ENCODE data around the gene PSMB2.

Gene PSMB2

DNA sequence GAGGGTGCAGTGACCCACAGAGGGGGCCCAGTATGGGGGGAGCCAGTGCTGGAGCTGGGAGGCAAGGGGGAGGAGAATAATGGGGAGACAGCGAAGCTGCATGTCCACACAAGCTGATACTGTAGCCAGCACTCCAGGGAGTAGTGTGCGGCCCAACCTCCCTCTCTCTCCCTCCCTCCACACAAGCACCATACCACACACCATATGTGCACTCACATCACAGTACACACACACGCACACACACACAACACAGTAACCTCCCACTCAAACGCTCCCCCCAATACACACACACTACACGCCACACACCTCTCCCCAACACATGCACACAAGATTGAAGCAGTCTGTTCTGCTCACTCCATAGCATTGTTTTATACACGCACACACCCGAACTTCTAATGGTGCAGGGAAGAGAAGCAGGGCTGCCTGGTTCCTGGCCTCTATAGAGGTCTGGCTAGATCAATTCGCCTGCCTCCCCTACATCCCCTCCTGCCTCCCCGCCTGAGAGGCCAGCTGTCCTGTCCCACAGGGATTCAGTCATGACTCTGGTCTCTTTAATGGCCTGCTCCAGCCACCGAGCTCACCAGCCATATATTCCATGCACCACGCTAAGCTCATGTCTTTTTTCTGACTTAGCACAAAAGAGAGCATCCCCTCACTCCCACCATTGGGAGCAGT, 79.9 kb downstream of the PSMB2 start:
- no peaks in the 10 kb centered on the region for H3K27me3 ChIP-seq (ENCODE audit: control insufficient read depth, insufficient read depth, low read length)
- no peak overlapping the region for H3K4me3 ChIP-seq (ENCODE audit: low read depth, low read length)
- H3K36me3 ChIP-seq (ENCODE audit: control insufficient read depth, insufficient read depth, low read length), result peaks cover 57% of the 10 kb centered on the region
- H3K27ac ChIP-seq (ENCODE audit: low read depth, low read length), result no peak overlapping the region
- H3K9ac ChIP-seq (ENCODE audit: low read depth, low read length), result no peak overlapping the region
- no peaks in the 10 kb centered on the region for H3K9me3 ChIP-seq (ENCODE audit: control insufficient read depth, insufficient read depth, low read length)
- H3K4me1 ChIP-seq (ENCODE audit: control insufficient read depth, insufficient read depth, low read length), result peaks cover 10% of the 10 kb centered on the region

DNA sequence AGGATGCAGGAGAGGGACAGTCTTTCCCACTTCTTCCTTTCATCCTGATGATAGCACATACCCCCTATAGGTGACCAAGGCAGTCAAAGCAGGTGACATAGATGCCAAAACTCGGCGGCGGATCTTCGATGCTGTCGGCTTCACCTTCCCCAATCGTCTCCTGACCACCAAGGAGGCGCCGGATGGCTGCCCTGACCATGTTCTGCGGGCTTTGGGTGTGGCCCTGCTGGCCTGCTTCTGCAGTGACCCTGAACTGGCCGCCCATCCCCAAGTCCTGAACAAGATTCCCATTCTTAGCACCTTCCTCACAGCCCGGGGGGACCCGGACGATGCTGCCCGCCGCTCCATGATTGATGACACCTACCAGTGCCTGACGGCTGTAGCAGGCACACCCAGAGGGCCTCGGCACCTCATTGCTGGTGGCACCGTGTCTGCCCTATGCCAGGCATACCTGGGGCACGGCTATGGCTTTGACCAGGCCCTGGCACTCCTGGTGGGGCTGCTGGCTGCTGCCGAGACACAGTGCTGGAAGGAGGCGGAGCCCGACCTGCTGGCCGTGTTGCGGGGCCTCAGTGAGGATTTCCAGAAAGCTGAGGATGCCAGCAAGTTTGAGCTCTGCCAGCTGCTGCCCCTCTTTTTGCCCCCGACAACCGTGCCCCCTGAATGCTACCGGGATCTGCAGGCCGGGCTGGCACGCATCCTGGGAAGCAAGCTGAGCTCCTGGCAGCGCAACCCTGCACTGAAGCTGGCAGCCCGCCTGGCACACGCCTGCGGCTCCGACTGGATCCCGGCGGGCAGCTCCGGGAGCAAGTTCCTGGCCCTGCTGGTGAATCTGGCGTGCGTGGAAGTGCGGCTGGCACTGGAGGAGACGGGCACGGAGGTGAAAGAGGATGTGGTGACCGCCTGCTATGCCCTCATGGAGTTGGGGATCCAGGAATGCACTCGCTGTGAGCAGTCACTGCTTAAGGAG, 80.8 kb downstream of the PSMB2 start:
- peaks cover 53% of the 10 kb centered on the region for H3K36me3 ChIP-seq (ENCODE audit: control insufficient read depth, insufficient read depth, low read length)
- H3K9ac ChIP-seq (ENCODE audit: low read depth, low read length), result no peak overlapping the region
- no peak overlapping the region for H3K4me3 ChIP-seq (ENCODE audit: low read depth, low read length)
- peaks cover 19% of the 10 kb centered on the region for H3K4me1 ChIP-seq (ENCODE audit: control insufficient read depth, insufficient read depth, low read length)
- no peaks in the 10 kb centered on the region for H3K27me3 ChIP-seq (ENCODE audit: control insufficient read depth, insufficient read depth, low read length)
- H3K9me3 ChIP-seq (ENCODE audit: control insufficient read depth, insufficient read depth, low read length), result no peaks in the 10 kb centered on the region
- H3K27ac ChIP-seq (ENCODE audit: low read depth, low read length), result no peak overlapping the region

DNA sequence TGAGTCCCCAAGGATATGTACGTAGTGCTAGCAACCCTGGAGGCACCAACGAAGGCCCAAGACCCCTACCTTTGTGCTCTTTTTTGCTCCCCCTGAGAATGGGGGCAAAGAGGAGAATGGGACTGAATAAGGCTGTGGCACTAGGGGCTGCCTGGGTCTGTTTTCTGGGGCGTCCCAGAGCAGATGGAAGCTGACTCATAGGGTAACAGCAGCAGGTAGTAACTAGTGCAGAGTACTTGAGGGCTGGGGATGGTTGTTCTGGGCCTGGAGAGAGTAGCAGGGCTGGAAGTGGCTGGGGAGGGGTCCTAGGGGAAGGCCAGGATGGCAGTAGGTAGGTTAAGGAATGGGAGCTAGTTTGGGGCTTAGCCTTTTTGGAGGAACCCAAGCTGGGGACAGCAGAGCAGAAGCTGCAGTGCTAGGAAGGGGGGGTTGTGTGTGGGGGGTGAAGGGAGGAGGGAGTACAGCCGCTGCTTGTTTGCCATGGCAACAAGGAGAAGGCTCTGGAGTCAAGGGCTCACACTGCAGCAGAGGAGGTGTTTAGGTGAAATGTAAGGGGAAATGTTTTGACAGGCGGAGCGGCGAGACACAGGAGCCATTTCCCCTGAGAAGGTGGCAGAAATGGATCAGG, 81.9 kb downstream of the PSMB2 start:
- Histone ChIP-seq H3K9me3 (ENCODE audit: control insufficient read depth, insufficient read depth, low read length) (no peaks in the 10 kb centered on the region), H3K27me3 (ENCODE audit: control insufficient read depth, insufficient read depth, low read length) (no peaks in the 10 kb centered on the region), H3K36me3 (ENCODE audit: control insufficient read depth, insufficient read depth, low read length) (peaks cover 46% of the 10 kb centered on the region), H3K4me3 (ENCODE audit: low read depth, low read length) (no peak overlapping the region), H3K9ac (ENCODE audit: low read depth, low read length) (no peak overlapping the region), H3K4me1 (ENCODE audit: control insufficient read depth, insufficient read depth, low read length) (peaks cover 27% of the 10 kb centered on the region), H3K27ac (ENCODE audit: low read depth, low read length) (no peak overlapping the region)

GRCh38 chr1:35558374-35559316, 82.7 kb downstream of the PSMB2 start:
- Histone ChIP-seq H3K27me3 (ENCODE audit: control insufficient read depth, insufficient read depth, low read length) (no peaks in the 10 kb centered on the region), H3K4me3 (ENCODE audit: low read depth, low read length) (peak overlapping the region; percentile 83), H3K4me1 (ENCODE audit: control insufficient read depth, insufficient read depth, low read length) (peaks cover 35% of the 10 kb centered on the region), H3K9me3 (ENCODE audit: control insufficient read depth, insufficient read depth, low read length) (no peaks in the 10 kb centered on the region), H3K9ac (ENCODE audit: low read depth, low read length) (peak overlapping the region; percentile 94; the same call in 1 of the 2 replicates), H3K36me3 (ENCODE audit: control insufficient read depth, insufficient read depth, low read length) (peaks cover 42% of the 10 kb centered on the region), H3K27ac (ENCODE audit: low read depth, low read length) (peak overlapping the region; percentile 99)

DNA sequence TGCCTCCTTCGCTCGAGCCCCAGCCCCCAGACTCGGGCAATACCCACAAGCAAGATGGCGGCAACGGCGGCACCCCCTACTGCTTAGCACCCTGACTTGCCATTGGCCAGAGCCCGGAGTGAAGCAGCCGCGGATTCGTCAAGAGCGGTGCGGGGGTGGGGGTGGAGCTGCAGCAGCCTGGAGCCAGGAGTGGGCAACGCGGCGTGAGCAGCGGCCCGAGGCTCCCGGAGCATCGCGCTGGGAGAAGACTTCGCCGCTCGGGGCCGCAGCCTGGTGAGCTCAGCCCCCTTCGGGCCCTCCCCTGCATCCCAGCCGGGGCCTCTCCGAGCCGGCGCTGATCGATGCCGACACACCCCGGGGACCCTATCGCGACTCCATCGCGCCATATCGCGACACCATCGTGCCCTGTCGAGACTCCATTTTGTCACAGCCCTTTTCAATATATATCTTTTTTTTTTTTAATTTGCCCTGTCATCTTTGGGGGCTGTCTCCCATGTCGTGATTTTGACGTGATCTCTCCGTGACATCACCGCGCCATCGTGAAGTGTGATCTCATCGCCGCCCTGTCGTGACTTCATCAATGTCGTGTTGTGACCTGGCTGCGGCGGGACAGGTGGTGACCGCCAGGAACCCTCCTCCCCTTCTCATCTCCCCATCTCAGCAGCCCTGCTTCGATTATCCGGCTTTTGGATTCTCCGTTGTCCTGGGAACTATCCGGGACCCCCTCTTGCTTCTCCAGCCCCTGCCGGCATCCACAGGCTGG, 83.5 kb downstream of the PSMB2 start, which contains the start of gene NCDN:
Gene NCDN, plus strand, starts transcription at position 189 of the 763 bp plus-strand sequence. Its CDS starts 392 bp downstream, at position 581.
- H3K4me3 ChIP-seq (ENCODE audit: low read depth, low read length), result peak within 1 kb of the TSS; percentile 83
- H3K4me1 ChIP-seq (ENCODE audit: control insufficient read depth, insufficient read depth, low read length), result peaks cover 40% of the 10 kb centered on the region
- H3K27me3 ChIP-seq (ENCODE audit: control insufficient read depth, insufficient read depth, low read length), result no peaks in the 10 kb centered on the region
- H3K27ac ChIP-seq (ENCODE audit: low read depth, low read length), result peak within 1 kb of the TSS; percentile 99
- no peaks in the 10 kb centered on the region for H3K9me3 ChIP-seq (ENCODE audit: control insufficient read depth, insufficient read depth, low read length)
- H3K9ac ChIP-seq (ENCODE audit: low read depth, low read length), result peak within 1 kb of the TSS; percentile 94
- H3K36me3 ChIP-seq (ENCODE audit: control insufficient read depth, insufficient read depth, low read length), result peaks cover 42% of the 10 kb centered on the region

DNA sequence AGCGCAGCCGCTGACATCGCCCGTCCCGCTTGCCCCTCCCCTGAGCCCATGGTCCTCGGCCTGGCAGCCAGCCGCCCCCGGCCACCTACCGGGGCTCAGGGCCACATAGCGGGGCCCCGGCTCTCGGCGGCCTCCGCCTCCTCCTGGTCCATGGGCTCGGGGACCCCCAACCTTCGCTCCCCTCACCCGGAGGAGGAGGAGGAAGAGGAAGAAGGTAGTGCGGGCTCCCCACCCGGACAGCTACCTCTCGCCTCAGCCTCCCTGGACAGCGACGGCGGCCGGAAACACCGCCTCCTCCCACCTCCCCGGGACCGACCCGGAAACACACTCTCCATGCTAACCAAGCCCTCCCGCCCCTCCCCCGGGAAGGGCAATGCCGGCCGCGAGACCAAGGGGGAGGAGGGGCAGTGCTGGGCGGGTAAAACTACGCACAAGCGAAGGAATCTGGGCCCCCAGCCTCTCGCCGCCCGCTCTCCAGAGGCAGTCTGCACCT, 84.2 kb downstream of the PSMB2 start, which contains the start of gene KIAA0319L:
Gene KIAA0319L, minus strand, starts transcription at position 286 of the 493 bp plus-strand sequence. CDS start 2,912 bp downstream, outside the sequence.
- Histone ChIP-seq H3K36me3 (ENCODE audit: control insufficient read depth, insufficient read depth, low read length) (peaks cover 42% of the 10 kb centered on the region), H3K9ac (ENCODE audit: low read depth, low read length) (peak within 1 kb of the TSS; percentile 94), H3K27ac (ENCODE audit: low read depth, low read length) (peak within 1 kb of the TSS; percentile 99), H3K9me3 (ENCODE audit: control insufficient read depth, insufficient read depth, low read length) (no peaks in the 10 kb centered on the region), H3K4me3 (ENCODE audit: low read depth, low read length) (peak within 1 kb of the TSS; percentile 83), H3K4me1 (ENCODE audit: control insufficient read depth, insufficient read depth, low read length) (peaks cover 40% of the 10 kb centered on the region), H3K27me3 (ENCODE audit: control insufficient read depth, insufficient read depth, low read length) (no peaks in the 10 kb centered on the region)

DNA sequence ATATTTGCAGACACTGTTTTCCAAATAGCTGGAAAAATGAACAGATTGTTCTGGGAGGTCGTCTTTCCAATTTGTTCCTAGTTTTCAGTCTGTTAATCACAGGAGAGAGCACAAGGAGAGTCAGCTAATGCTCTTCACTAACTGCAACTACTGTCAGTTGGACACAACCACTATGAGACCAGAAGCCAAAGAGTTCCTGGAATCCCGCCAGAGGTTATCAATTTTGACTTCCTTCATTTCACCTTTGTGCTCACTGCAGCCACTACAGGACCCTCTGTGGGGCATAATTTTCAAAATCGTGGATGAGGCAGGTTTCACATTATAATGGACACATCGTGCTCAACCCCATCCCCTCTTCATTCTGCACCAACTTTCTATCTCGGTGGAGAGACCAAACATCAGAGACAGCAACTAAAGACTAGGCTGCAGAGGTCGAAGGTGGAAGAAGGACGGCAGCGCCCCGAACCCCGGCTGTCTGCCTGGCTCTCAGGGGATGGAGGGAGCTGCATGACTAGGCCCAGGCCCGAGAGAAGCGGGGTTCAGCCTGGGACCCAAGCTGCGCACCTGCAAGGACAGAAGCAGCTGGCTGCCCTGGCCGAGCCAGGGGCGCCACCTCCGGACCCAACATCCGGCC, 84.7 kb downstream of the PSMB2 start:
- H3K9ac ChIP-seq (ENCODE audit: low read depth, low read length), result peak overlapping the region; percentile 94
- no peaks in the 10 kb centered on the region for H3K9me3 ChIP-seq (ENCODE audit: control insufficient read depth, insufficient read depth, low read length)
- H3K36me3 ChIP-seq (ENCODE audit: control insufficient read depth, insufficient read depth, low read length), result peaks cover 42% of the 10 kb centered on the region
- peak overlapping the region; percentile 99 for H3K27ac ChIP-seq (ENCODE audit: low read depth, low read length)
- peaks cover 40% of the 10 kb centered on the region for H3K4me1 ChIP-seq (ENCODE audit: control insufficient read depth, insufficient read depth, low read length)
- H3K4me3 ChIP-seq (ENCODE audit: low read depth, low read length), result peak overlapping the region; percentile 83
- H3K27me3 ChIP-seq (ENCODE audit: control insufficient read depth, insufficient read depth, low read length), result no peaks in the 10 kb centered on the region

DNA sequence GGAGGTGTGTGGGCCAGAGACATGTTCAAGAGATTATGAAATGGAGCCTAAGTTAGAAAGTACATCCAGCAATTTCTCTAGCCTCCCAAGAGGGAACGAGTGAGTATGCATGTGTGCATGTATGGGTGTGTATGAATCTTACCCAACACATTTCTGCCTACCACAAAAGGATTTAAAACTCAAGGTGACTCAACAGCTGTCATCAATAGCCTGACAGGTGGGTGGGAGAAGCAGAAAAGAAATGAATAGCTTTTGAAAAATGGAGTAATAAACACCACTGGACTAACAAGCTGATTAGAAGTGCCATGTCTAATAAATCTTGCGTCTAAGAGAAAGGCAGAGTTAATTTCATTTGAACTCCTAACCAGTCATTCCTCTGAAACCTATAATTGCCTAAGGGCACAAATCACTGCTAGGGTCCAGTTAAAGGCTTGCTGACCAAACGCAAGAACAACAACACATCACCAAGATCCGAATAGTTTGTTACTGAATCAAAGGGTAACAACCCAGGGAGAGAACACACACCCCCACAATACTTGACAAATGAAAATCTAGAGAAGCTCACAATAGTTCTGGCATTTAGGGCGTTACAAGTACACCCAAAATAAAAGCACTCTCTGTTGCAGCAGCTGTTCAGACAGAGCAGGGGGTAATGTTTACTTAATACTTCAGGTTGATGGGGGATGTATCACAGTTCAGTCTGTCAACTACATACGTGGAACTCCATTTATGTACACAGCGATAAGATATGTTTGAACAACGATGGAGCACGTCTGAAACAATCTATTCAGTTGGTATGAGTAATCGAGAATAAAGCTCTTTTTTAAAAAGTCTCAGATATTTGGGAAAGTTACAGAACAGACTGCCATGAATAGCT, 85.5 kb downstream of the PSMB2 start:
- Histone ChIP-seq H3K27me3 (ENCODE audit: control insufficient read depth, insufficient read depth, low read length) (no peaks in the 10 kb centered on the region), H3K4me3 (ENCODE audit: low read depth, low read length) (peak overlapping the region; percentile 83), H3K27ac (ENCODE audit: low read depth, low read length) (peak overlapping the region; percentile 99), H3K9me3 (ENCODE audit: control insufficient read depth, insufficient read depth, low read length) (no peaks in the 10 kb centered on the region), H3K9ac (ENCODE audit: low read depth, low read length) (no peak overlapping the region), H3K36me3 (ENCODE audit: control insufficient read depth, insufficient read depth, low read length) (peaks cover 40% of the 10 kb centered on the region), H3K4me1 (ENCODE audit: control insufficient read depth, insufficient read depth, low read length) (peaks cover 40% of the 10 kb centered on the region)

Data from HUES48 (cell line).